ENCODE measurements around the gene TMEM250.

DNA sequence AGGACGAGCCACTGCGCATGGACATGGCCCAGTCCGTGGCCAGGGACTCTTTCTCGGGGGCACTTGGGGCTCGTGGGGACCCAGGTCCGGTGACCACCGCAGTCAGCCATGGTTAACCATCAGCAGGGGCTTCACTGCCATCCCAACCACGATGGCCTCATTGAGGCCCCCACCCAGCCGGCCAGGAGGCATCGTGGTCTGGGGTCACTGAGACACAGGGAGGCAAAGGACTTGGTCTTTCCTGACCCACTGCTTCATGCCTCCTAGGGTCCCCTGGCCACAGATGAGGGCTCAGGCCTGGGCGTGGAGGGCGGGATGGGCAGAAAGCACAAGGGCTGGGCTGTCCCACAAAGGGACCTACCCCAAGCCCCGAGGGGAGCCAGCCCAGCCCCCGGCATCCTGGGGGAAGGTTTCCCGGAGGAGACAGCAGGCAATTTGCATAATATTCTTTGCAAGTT lies 30.2 kb downstream of the TMEM250 start:
- TF ChIP-seq ELF1 (IDR thresholded peaks at IDR 0.05) = no peak
- no peak for TF ChIP-seq SMC3 (IDR thresholded peaks at IDR 0.05; ENCODE audit: low read depth, low read length)
- TF ChIP-seq, protein P1, sequence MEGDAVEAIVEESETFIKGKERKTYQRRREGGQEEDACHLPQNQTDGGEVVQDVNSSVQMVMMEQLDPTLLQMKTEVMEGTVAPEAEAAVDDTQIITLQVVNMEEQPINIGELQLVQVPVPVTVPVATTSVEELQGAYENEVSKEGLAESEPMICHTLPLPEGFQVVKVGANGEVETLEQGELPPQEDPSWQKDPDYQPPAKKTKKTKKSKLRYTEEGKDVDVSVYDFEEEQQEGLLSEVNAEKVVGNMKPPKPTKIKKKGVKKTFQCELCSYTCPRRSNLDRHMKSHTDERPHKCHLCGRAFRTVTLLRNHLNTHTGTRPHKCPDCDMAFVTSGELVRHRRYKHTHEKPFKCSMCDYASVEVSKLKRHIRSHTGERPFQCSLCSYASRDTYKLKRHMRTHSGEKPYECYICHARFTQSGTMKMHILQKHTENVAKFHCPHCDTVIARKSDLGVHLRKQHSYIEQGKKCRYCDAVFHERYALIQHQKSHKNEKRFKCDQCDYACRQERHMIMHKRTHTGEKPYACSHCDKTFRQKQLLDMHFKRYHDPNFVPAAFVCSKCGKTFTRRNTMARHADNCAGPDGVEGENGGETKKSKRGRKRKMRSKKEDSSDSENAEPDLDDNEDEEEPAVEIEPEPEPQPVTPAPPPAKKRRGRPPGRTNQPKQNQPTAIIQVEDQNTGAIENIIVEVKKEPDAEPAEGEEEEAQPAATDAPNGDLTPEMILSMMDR (IDR thresholded peaks at IDR 0.05) = no peak
- TF ChIP-seq, protein P2, sequence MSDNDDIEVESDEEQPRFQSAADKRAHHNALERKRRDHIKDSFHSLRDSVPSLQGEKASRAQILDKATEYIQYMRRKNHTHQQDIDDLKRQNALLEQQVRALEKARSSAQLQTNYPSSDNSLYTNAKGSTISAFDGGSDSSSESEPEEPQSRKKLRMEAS (IDR thresholded peaks at IDR 0.05; ENCODE audit: low read depth) = no peak

Data from SK-N-SH (cell line).